GM12878 (cell line): ENCODE results near the gene SMIM7. TPM values are rescaled to one million over a fixed set of nuclear protein-coding genes. Genes with fewer than 3 reads are reported as not detected.

Experiments used
- ATAC-seq: fragments of 200-7000 bp; cut with Tn5 transposase; 3 replicates; pipeline ENCODE4 v1.9.1; 2020; ENCODE audit warnings: mild to moderate bottlenecking, moderate library complexity
- BruUV-seq: library from RNA; stranded (reverse); fragments of 400-500 nt; replicated peaks from 2 replicates; lab custom pipeline; 2021; lab: Mats Ljungman, UMichigan
- CTCF ChIA-PET: fragments of 300-600 bp; sonication (Branson Sonifier 250); formaldehyde crosslinking; extraction: SDS; loops from one replicate; lab custom pipeline; 2021; ENCODE audit warnings: inconsistent platforms; lab: Yijun Ruan, JAX
- POLR2A ChIA-PET: fragments of 350-600 bp; formaldehyde crosslinking; extraction: SDS; loops from one replicate; lab custom pipeline; 2021; ENCODE audit warnings: inconsistent platforms; lab: Charles Lee
- RAD21 ChIA-PET: fragments of 300-600 bp; sonication (Branson Sonifier 250); formaldehyde crosslinking; loops from one replicate; lab custom pipeline; 2023; ENCODE audit warnings: antibody characterized with exemption; ENCODE audit not compliant: unreplicated experiment; lab: Charles Lee
- SMC1A ChIA-PET: fragments of 300-600 bp; sonication (Branson Sonifier 250); formaldehyde crosslinking; loops from one replicate; lab custom pipeline; 2023; ENCODE audit not compliant: unreplicated experiment, uncharacterized antibody; lab: Charles Lee
- DNase-seq: peaks from one replicate; pipeline ENCODE4 v3.0.0-alpha.2; 2011; ENCODE audit warnings: low read depth, low spot score
- FAIRE-seq: peaks from 3 replicates; lab custom pipeline; 2011; peaks lifted over from hg19 to GRCh38; lab: Jason Lieb, UNC
- H2AFZ ChIP-seq: 2 replicates; pipeline ENCODE4 v1.6.0; 2011; ENCODE audit warnings: low read depth, low read length, control low read depth; ENCODE audit not compliant: control insufficient read depth
- H3K27ac ChIP-seq: 2 replicates; pipeline ENCODE4 v1.5.1; 2011; ENCODE audit warnings: control low read depth; ENCODE audit not compliant: control insufficient read depth, insufficient read depth
- H3K27me3 ChIP-seq, 2 experiments: replicated peaks in 1 of 2; 2 replicates each; pipeline versions ENCODE4 v1.6.0 to v1.6.1; 2011; ENCODE audit warnings: low read length in 1 of 2; ENCODE audit not compliant: control insufficient read depth in 2 of 2, insufficient read depth in 2 of 2
- H3K36me3 ChIP-seq, 2 experiments: 2 replicates each; pipeline ENCODE4 v1.5.1; 2011; ENCODE audit warnings: low read length in 1 of 2; ENCODE audit not compliant: control insufficient read depth in 2 of 2, insufficient read depth in 2 of 2
- H3K4me1 ChIP-seq: 2 replicates; pipeline ENCODE4 v1.6.1; 2011; ENCODE audit warnings: mild to moderate bottlenecking, low read length, moderate library complexity, mixed read lengths; ENCODE audit not compliant: control insufficient read depth, insufficient read depth
- H3K4me2 ChIP-seq: 2 replicates; pipeline ENCODE4 v1.6.0; 2011; ENCODE audit warnings: control low read depth; ENCODE audit not compliant: control insufficient read depth, insufficient read depth
- H3K4me3 ChIP-seq: fragments of 200-600 bp; sonication (generic); 2 replicates; pipeline ENCODE4 v1.5.1; 2016
- H3K79me2 ChIP-seq: 2 replicates; pipeline ENCODE4 v1.6.0; 2011; ENCODE audit warnings: low read length; ENCODE audit not compliant: control insufficient read depth, insufficient read depth
- H3K9ac ChIP-seq: 2 replicates; pipeline ENCODE4 v1.8.0; 2011; ENCODE audit warnings: low read length, control low read depth, mixed read lengths; ENCODE audit not compliant: control insufficient read depth, insufficient read depth
- H3K9me3 ChIP-seq: replicated peaks from 3 replicates; pipeline ENCODE4 v1.5.1; 2011; ENCODE audit warnings: mild to moderate bottlenecking, low read length; ENCODE audit not compliant: control insufficient read depth, insufficient read depth
- H4K20me1 ChIP-seq: 2 replicates; pipeline ENCODE4 v1.6.0; 2011; ENCODE audit not compliant: control insufficient read depth, insufficient read depth
- BCL11A ChIP-seq: IDR thresholded peaks from 2 replicates; pipeline ENCODE4 v1.6.1; 2011; ENCODE audit warnings: low read depth, low read length
- LARP7 ChIP-seq: fragments of 450-650 bp; IDR thresholded peaks from 2 replicates; pipeline ENCODE4 v1.6.1; 2017; ENCODE audit warnings: mild to moderate bottlenecking
- MTA3 ChIP-seq: IDR thresholded peaks from 2 replicates; pipeline ENCODE4 v1.6.1; 2012; ENCODE audit warnings: low read length, inconsistent platforms, borderline replicate concordance
- POU2F2 ChIP-seq: IDR thresholded peaks from 3 replicates; pipeline ENCODE4 v1.6.1; 2011; ENCODE audit warnings: low read depth, mild to moderate bottlenecking, low read length, borderline replicate concordance
- RUNX3 ChIP-seq: IDR thresholded peaks from 2 replicates; pipeline ENCODE4 v1.6.1; 2012; ENCODE audit warnings: low read length, inconsistent platforms
- ZBTB4 ChIP-seq: fragments of 450-650 bp; formaldehyde crosslinking; IDR thresholded peaks from 2 replicates; pipeline ENCODE4 v1.4.0; 2022; ENCODE audit warnings: mild to moderate bottlenecking, moderate library complexity
- ZNF622 ChIP-seq: fragments of 450-650 bp; IDR thresholded peaks from 2 replicates; pipeline ENCODE4 v1.6.1; 2017; ENCODE audit warnings: mild to moderate bottlenecking, inconsistent platforms
- WGBS: methylation state at CpG from one replicate; pipeline ENCODE4 v1.1.6; 2016; ENCODE audit warnings: low lambda C conversion rate; ENCODE audit not compliant: insufficient replicate concordance, insufficient coverage; ENCODE audit errors: missing lambda C conversion rate; 5-methylcytosine and 5-hydroxymethylcytosine counted together
- in situ Hi-C: fragments of 300-500 bp; cut with MboI; formaldehyde crosslinking; loops from 9 replicates; pipeline ENCODE4 v1.14.3; 2018; ENCODE audit warnings: mixed read lengths
- intact Hi-C: fragments of 100-400 bp; cut with micrococcal nuclease; formaldehyde crosslinking; loops from one replicate; pipeline ENCODE4 v1.14.2; 2022; ENCODE audit not compliant: unreplicated experiment
- polyA plus RNA-seq, 11 experiments: library from polyadenylated mRNA; depleted of rRNA in 4 of 11; unstranded in 6 of 11; stranded (reverse) in 5 of 11; fragments of >200 nt; fragmentation: Nextera tagmentation in 4 of 11; fragmentation: Illumina TruSeq in 1 of 11; extraction: Ambion mirVana in 4 of 11; extraction: Trizol in 1 of 11; gene quantifications; 1 replicate in 1 of 11; 2 replicates in 10 of 11; pipeline versions ENCODE4 v1.2.1 to v1.2.3, GENCODE V29; 2011 to 2016; ENCODE audit warnings: inconsistent platforms in 2 of 11, missing spikeins in 2 of 11, low read depth in 1 of 11
- total RNA-seq, 4 experiments: library from RNA; depleted of rRNA in 3 of 4; stranded (reverse); fragments of >200 nt in 3 of 4; fragmentation: Illumina TruSeq in 1 of 4; extraction: Trizol in 1 of 4; gene quantifications; 2 replicates each; pipeline versions ENCODE4 v1.2.1 to v1.2.3, GENCODE V29; 2013 to 2021

Gene SMIM7
- total and polyA plus RNA-seq, 10 of the 15 experiments (the other 5 are each of a cell fraction or from before 2014, with no cell fraction given), result 45.7 to 170 (median 70.8) TPM

- ChIA-PET CTCF (no interaction called here), SMC1A (interaction anchor here (1.7 kb wide), 1 partner anchor 24 kb away, joined by 6 read pairs; no protein-coding TSS in a partner anchor)
These were observed 10.2 kb downstream of the SMIM7 start for GRCh38 chr19:16649734-16650133.

More at GRCh38 chr19:16649734-16650133, 10.2 kb downstream of the SMIM7 start:
- Histone ChIP-seq H3K27me3 (no peaks in the 10 kb centered on the region), H3K27ac (no peak overlapping the region), H4K20me1 (0 out of 2 replicates have a peak, but pooled peaks cover 4% of the 10 kb centered on the region), H3K9ac (no peak overlapping the region), H3K4me3 (no peak overlapping the region), H3K4me2 (no peak overlapping the region), H3K4me1 (no peaks in the 10 kb centered on the region), H3K79me2 (peaks cover 2% of the 10 kb centered on the region), H3K9me3 (no peaks in the 10 kb centered on the region)
- DNase-seq (no peak), FAIRE-seq (no peak), ATAC-seq (no peak)
- POLR2A ChIA-PET, result no interaction called here
- intact Hi-C loops, result no loop called here
- 95% methylated on average over 9 of the region's 9 CpGs for WGBS
- BruUV-seq, result no TSS peak
- TF ChIP-seq MTA3, result no peak
- no peak for TF ChIP-seq LARP7
- no peak for TF ChIP-seq ZNF622
- TF ChIP-seq RUNX3, result no peak
- TF ChIP-seq POU2F2, result no peak
- TF ChIP-seq ZBTB4 (CRISPR knock-in tag), result no peak
- no peak for TF ChIP-seq BCL11A
- TF ChIP-seq, all 136 proteins: peak for 0
- no peak overlapping the region for H2AFZ ChIP-seq
- RAD21 ChIA-PET, result no interaction called here
- H3K36me3 ChIP-seq, result peaks cover 12 to 37% of the 10 kb centered on the region in 2 experiments
- in situ Hi-C loops, result no loop called here
